Breast epithelium (tissue), 4 donors: ENCODE results near the gene BTRC. TPM values are rescaled to one million over a fixed set of nuclear protein-coding genes. Genes with fewer than 3 reads are reported as not detected.

Experiments
- DNase-seq, 2 donors: peaks; one replicate each; pipeline ENCODE4 v3.0.0-alpha.2; 2019; ENCODE audit warnings: low spot score in 2 of 2
- H3K27ac ChIP-seq, 2 donors: fragments of 200-600 bp; sonication (generic) in 1 of 2; one replicate each; pipeline ENCODE4 v1.5.1; 2016 to 2019; ENCODE audit warnings: mild to moderate bottlenecking in 1 of 2
- H3K27me3 ChIP-seq, 2 donors: fragments of 200-600 bp; sonication (generic) in 1 of 2; one replicate each; pipeline versions ENCODE4 v1.5.1 to v1.6.0; 2017 to 2019; ENCODE audit warnings: control low read depth in 1 of 2, mild to moderate bottlenecking in 1 of 2
- H3K36me3 ChIP-seq: fragments of 200-600 bp; one replicate; pipeline ENCODE4 v1.5.1; 2019
- H3K4me1 ChIP-seq, 2 donors: fragments of 200-600 bp; sonication (generic); one replicate each; pipeline ENCODE4 v1.5.1; 2016 to 2019; ENCODE audit warnings: control low read depth in 1 of 2
- H3K4me3 ChIP-seq, 3 donors: fragments of 200-600 bp; sonication (generic); 1 replicate in 2 of 3; 2 replicates in 1 of 3; pipeline ENCODE4 v1.5.1; 2016 to 2019; ENCODE audit warnings: mild to moderate bottlenecking in 3 of 3, moderate library complexity in 2 of 3
- H3K9me3 ChIP-seq, 2 donors: fragments of 200-600 bp; sonication (generic) in 1 of 2; one replicate each; pipeline ENCODE4 v1.5.1; 2016 to 2019; ENCODE audit warnings: control low read depth in 1 of 2
- CTCF ChIP-seq, 3 donors: fragments of 450-650 bp; IDR thresholded peaks; one replicate each; pipeline ENCODE4 v1.5.1; 2016 to 2017; ENCODE audit warnings: antibody characterized with exemption in 3 of 3, mild to moderate bottlenecking in 3 of 3, moderate library complexity in 3 of 3
- POLR2A ChIP-seq: fragments of 450-650 bp; IDR thresholded peaks from one replicate; pipeline ENCODE4 v1.6.1; 2016; ENCODE audit warnings: antibody characterized with exemption, mild to moderate bottlenecking, moderate library complexity
- POLR2AphosphoS5 ChIP-seq, 3 donors: sonication (generic); formaldehyde crosslinking; IDR thresholded peaks; one replicate each; pipeline ENCODE4 v1.6.1; 2017; ENCODE audit warnings: antibody characterized with exemption in 3 of 3
- intact Hi-C: fragments of 100-400 bp; cut with DNase I; formaldehyde crosslinking; loops from one replicate; pipeline ENCODE4 v1.15.1; 2023; ENCODE audit warnings: low total_unique reads
- total RNA-seq, 3 donors: library from RNA; depleted of rRNA; stranded (reverse); fragments of >200 nt; gene quantifications; one replicate each; pipeline ENCODE4 v1.1.0, GENCODE V29; 2016

Gene BTRC
- total RNA-seq, 3 donors from 2014 or later: 13.4 to 24.3 (median 15.1) TPM

- H3K36me3 ChIP-seq: no peaks in the 10 kb centered on the region
- intact Hi-C loops: loop anchor here (10.0 kb wide), 1 partner anchor 353 kb away; no protein-coding TSS in a partner anchor
- H3K27me3 ChIP-seq: peaks cover 0 to 53% of the 10 kb centered on the region in 2 donors
- no peak for DNase-seq
- TF ChIP-seq POLR2A (no peak), CTCF (IDR thresholded peaks at IDR 0.05) (no peak), POLR2AphosphoS5 (IDR thresholded peaks at IDR 0.05) (no peak)
- peaks cover 9 to 11% of the 10 kb centered on the region in 2 donors for H3K9me3 ChIP-seq
- no peak overlapping the region for H3K4me3 ChIP-seq
- H3K4me1 ChIP-seq: peaks cover 7 to 11% of the 10 kb centered on the region in 2 donors
- no peak overlapping the region for H3K27ac ChIP-seq
These were observed 214.2 kb downstream of the BTRC start for GRCh38 chr10:101568054-101568745.

GRCh38 chr10:101569323-101569621, 215.3 kb downstream of the BTRC start:
- Histone ChIP-seq H3K27ac (no peak overlapping the region), H3K36me3 (no peaks in the 10 kb centered on the region), H3K27me3 (peaks cover 0 to 52% of the 10 kb centered on the region in 2 donors), H3K9me3 (peaks cover 11 to 15% of the 10 kb centered on the region in 2 donors), H3K4me1 (peaks cover 7 to 11% of the 10 kb centered on the region in 2 donors), H3K4me3 (peak overlapping the region in 2 of 3 donors; percentile 53 to 82)
- intact Hi-C loops: loop anchor here (10.0 kb wide), 1 partner anchor 354 kb away; no protein-coding TSS in a partner anchor
- no peak for TF ChIP-seq POLR2A
- no peak for DNase-seq

- intact Hi-C loops: loop anchor here (10.0 kb wide), 1 partner anchor 355 kb away; no protein-coding TSS in a partner anchor
- Histone ChIP-seq H3K27ac (no peak overlapping the region), H3K9me3 (peaks cover 11 to 15% of the 10 kb centered on the region in 2 donors), H3K27me3 (peaks cover 0 to 47% of the 10 kb centered on the region in 2 donors), H3K4me3 (peak overlapping the region; percentile 33 to 82 (median 53)), H3K4me1 (peaks cover 7 to 11% of the 10 kb centered on the region in 2 donors), H3K36me3 (no peaks in the 10 kb centered on the region)
- peak in 2 of 3 donors; percentile 56 to 71 for TF ChIP-seq CTCF (IDR thresholded peaks at IDR 0.05)
- no peak for TF ChIP-seq POLR2AphosphoS5 (IDR thresholded peaks at IDR 0.05)
- DNase-seq: peak; percentile 57 to 71
These were observed 215.9 kb downstream of the BTRC start for GRCh38 chr10:101569622-101570427.

- H3K4me1 ChIP-seq: peaks cover 7 to 11% of the 10 kb centered on the region in 2 donors
- TF ChIP-seq CTCF (IDR thresholded peaks at IDR 0.05) (peak in 1 of 3 donors; percentile 0), POLR2A (no peak)
- H3K9me3 ChIP-seq: peaks cover 11 to 15% of the 10 kb centered on the region in 2 donors
- intact Hi-C loops: no loop called here
- no peaks in the 10 kb centered on the region for H3K36me3 ChIP-seq
- peaks cover 0 to 38% of the 10 kb centered on the region in 2 donors for H3K27me3 ChIP-seq
- H3K27ac ChIP-seq: no peak overlapping the region
- peak overlapping the region; percentile 33 to 82 (median 53) for H3K4me3 ChIP-seq
- no peak for DNase-seq
These were observed 216.7 kb downstream of the BTRC start for GRCh38 chr10:101570428-101571270.

GRCh38 chr10:101571271-101571925, 217.4 kb downstream of the BTRC start:
- H3K27me3 ChIP-seq: peaks cover 0 to 31% of the 10 kb centered on the region in 2 donors
- H3K4me1 ChIP-seq: peaks cover 7 to 11% of the 10 kb centered on the region in 2 donors
- H3K9me3 ChIP-seq: peaks cover 11 to 15% of the 10 kb centered on the region in 2 donors
- no peaks in the 10 kb centered on the region for H3K36me3 ChIP-seq
- H3K27ac ChIP-seq: no peak overlapping the region
- intact Hi-C loops: no loop called here
- TF ChIP-seq POLR2AphosphoS5 (IDR thresholded peaks at IDR 0.05) (no peak), CTCF (IDR thresholded peaks at IDR 0.05) (no peak), POLR2A (no peak)
- DNase-seq: no peak
- no peak overlapping the region for H3K4me3 ChIP-seq
